OCI-LY1 (cell line): ENCODE data around the gene ZNF598.

Experiments used
- CTCF ChIP-seq: fragments of 200-600 bp; sonication (generic), shearing (Covaris generic); IDR thresholded peaks from 2 replicates; pipeline ENCODE4 v1.5.1; 2017; ENCODE audit warnings: mild to moderate bottlenecking, antibody characterized with exemption, low read length, moderate library complexity, mixed read lengths
- EZH2 ChIP-seq: fragments of 200-600 bp; sonication (generic), shearing (Covaris generic); IDR thresholded peaks from 2 replicates; pipeline ENCODE4 v1.8.0; 2017; ENCODE audit warnings: borderline replicate concordance, mixed run types, mild to moderate bottlenecking, antibody characterized with exemption, low read length, moderate library complexity, mixed read lengths

- TF ChIP-seq CTCF: no peak
- TF ChIP-seq EZH2: no peak
These were observed 7.9 kb downstream of the ZNF598 start for GRCh38 chr16:2001456-2002355.
